GM12891 (cell line): ENCODE results near the gene GRIN2C.
A peak's percentile ranks its signal among the peaks of the same experiment; 100 is the strongest.

Source experiments
- PAX5 ChIP-seq: IDR thresholded peaks from 2 replicates; pipeline ENCODE4 v1.6.1; 2011; ENCODE audit warnings: low read length, moderate library complexity, mild to moderate bottlenecking; ENCODE audit not compliant: insufficient read depth, severe bottlenecking
- POLR2A ChIP-seq: IDR thresholded peaks from 2 replicates; pipeline ENCODE4 v1.6.1; 2011; ENCODE audit warnings: low read depth, low read length, control low read depth
- POLR2AphosphoS5 ChIP-seq: IDR thresholded peaks from 2 replicates; pipeline ENCODE4 v1.6.1; 2011; ENCODE audit warnings: low read depth, low read length, control low read depth
- POU2F2 ChIP-seq: IDR thresholded peaks from 2 replicates; pipeline ENCODE4 v1.6.1; 2011; ENCODE audit warnings: low read depth, mild to moderate bottlenecking, control low read depth, low read length, moderate library complexity
- SPI1 ChIP-seq: IDR thresholded peaks from 2 replicates; pipeline ENCODE4 v1.6.1; 2011; ENCODE audit warnings: low read depth, low read length, control low read depth
- TAF1 ChIP-seq: IDR thresholded peaks from 2 replicates; pipeline ENCODE4 v1.6.1; 2011; ENCODE audit warnings: low read depth, low read length, control low read depth

DNA sequence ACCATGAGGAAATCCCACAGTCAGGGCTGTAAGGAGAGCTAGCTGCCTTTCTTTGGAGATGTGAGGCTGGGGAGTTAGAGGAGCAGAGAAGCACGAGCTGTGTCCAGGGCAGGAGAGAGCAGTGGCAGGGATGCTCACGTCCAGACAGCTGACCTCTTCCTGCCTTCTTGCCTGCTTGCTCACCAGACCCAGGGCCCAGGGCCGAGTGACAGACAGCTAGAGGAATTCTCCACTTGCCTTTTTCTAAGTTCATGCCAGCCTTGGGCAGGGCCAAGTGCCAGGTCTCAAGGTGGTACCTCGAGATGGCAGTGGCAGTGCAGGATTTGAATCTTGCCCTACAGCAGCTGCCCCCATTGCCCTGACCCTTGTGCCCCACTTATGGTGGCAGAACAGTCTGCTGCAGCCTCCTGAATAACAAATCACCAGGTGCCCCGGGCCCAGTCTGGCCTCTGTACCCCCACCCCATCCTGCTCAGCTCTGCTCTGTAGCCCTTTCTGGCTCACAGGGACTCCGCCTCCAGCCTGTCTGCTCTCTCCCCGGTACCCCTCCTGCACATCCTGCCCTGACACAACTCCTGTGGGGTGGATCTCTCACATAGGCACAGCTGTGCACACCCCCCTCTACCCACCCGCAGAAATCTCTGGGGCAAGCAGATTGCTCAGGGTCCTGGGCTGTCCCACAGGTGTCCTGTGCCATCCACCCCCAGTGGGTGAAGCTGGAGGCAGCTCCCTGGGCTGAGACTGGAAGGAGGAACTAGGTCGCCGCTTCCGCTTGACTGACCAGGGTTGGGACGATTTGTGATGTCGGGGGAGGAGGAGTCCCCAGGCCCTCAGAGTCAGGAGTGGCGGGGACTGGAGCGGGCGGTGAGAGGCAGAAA lies 25.9 kb downstream of the GRIN2C start:
- TF ChIP-seq POLR2AphosphoS5: no peak
- TF ChIP-seq POLR2A: no peak
- TF ChIP-seq TAF1: no peak
- peak; percentile 26; the same call in 1 of the 2 replicates for TF ChIP-seq SPI1
- no peak for TF ChIP-seq POU2F2
- no peak for TF ChIP-seq PAX5
